Mesendoderm (in vitro differentiated cells): ENCODE results near the gene STPG4.
A peak's percentile ranks its signal among the peaks of the same experiment; 100 is the strongest.

Source experiments
- DNase-seq: peaks from one replicate; pipeline ENCODE4 v3.0.0; 2013
- H2AK5ac ChIP-seq: 2 replicates; pipeline ENCODE4 v1.6.1; 2013; ENCODE audit warnings: low read length, inconsistent platforms
- H2BK120ac ChIP-seq: 2 replicates; pipeline ENCODE4 v1.6.1; 2013; ENCODE audit warnings: low read depth, mild to moderate bottlenecking, low read length, moderate library complexity, mixed read lengths
- H2BK15ac ChIP-seq: replicated peaks from 2 replicates; pipeline ENCODE4 v1.6.1; 2013; ENCODE audit warnings: low read depth, mild to moderate bottlenecking, moderate library complexity
- H2BK5ac ChIP-seq: 2 replicates; pipeline ENCODE4 v1.6.1; 2013; ENCODE audit warnings: low read length, inconsistent platforms
- H3K18ac ChIP-seq: 2 replicates; pipeline ENCODE4 v1.6.1; 2013; ENCODE audit warnings: mild to moderate bottlenecking, low read length, mixed read lengths
- H3K23ac ChIP-seq: one replicate; pipeline ENCODE4 v1.6.1; 2013; ENCODE audit warnings: low read length
- H3K27ac ChIP-seq: 2 replicates; pipeline ENCODE4 v1.5.1; 2013; ENCODE audit warnings: low read depth, mild to moderate bottlenecking, inconsistent platforms, low read length, moderate library complexity
- H3K27me3 ChIP-seq: 2 replicates; pipeline ENCODE4 v1.6.1; 2013; ENCODE audit warnings: low read length, control low read depth, mild to moderate bottlenecking, inconsistent platforms; ENCODE audit not compliant: insufficient read depth, poor library complexity
- H3K36me3 ChIP-seq: 2 replicates; pipeline ENCODE4 v1.6.1; 2013; ENCODE audit warnings: low read length, inconsistent platforms; ENCODE audit not compliant: control insufficient read depth, insufficient read depth
- H3K4ac ChIP-seq: one replicate; pipeline ENCODE4 v1.6.1; 2013; ENCODE audit warnings: low read depth, mild to moderate bottlenecking, low read length, moderate library complexity
- H3K4me1 ChIP-seq: 2 replicates; pipeline ENCODE4 v1.6.1; 2013; ENCODE audit warnings: low read depth, low read length, inconsistent platforms; ENCODE audit not compliant: control insufficient read depth
- H3K4me2 ChIP-seq: 2 replicates; pipeline ENCODE4 v1.6.1; 2013; ENCODE audit warnings: low read length
- H3K4me3 ChIP-seq: 2 replicates; pipeline ENCODE4 v1.5.1; 2013; ENCODE audit warnings: mild to moderate bottlenecking, low read length
- H3K56ac ChIP-seq: one replicate; pipeline ENCODE4 v1.6.1; 2013; ENCODE audit warnings: low read length
- H3K79me1 ChIP-seq: 2 replicates; pipeline ENCODE4 v1.6.1; 2013; ENCODE audit warnings: low read length, inconsistent platforms
- H3K79me2 ChIP-seq: 2 replicates; pipeline ENCODE4 v1.6.1; 2013; ENCODE audit warnings: mild to moderate bottlenecking, low read length; ENCODE audit not compliant: control insufficient read depth, insufficient read depth
- H3K9ac ChIP-seq: 2 replicates; pipeline ENCODE4 v1.6.1; 2013; ENCODE audit warnings: low read length, inconsistent platforms
- H4K5ac ChIP-seq: one replicate; pipeline ENCODE4 v1.6.1; 2013; ENCODE audit warnings: low read length
- H4K8ac ChIP-seq: one replicate; pipeline ENCODE4 v1.6.1; 2013; ENCODE audit warnings: low read depth, mild to moderate bottlenecking, control low read depth, low read length, moderate library complexity
- WGBS: extraction: QIAGEN DNeasy Blood & Tissue Kit; methylation state at CpG from one replicate; pipeline ENCODE4 v1.1.7; 2013; ENCODE audit warnings: low lambda C conversion rate, missing lambda C conversion rate; ENCODE audit not compliant: insufficient coverage; ENCODE audit errors: extremely low coverage; 5-methylcytosine and 5-hydroxymethylcytosine counted together

Gene STPG4

DNA sequence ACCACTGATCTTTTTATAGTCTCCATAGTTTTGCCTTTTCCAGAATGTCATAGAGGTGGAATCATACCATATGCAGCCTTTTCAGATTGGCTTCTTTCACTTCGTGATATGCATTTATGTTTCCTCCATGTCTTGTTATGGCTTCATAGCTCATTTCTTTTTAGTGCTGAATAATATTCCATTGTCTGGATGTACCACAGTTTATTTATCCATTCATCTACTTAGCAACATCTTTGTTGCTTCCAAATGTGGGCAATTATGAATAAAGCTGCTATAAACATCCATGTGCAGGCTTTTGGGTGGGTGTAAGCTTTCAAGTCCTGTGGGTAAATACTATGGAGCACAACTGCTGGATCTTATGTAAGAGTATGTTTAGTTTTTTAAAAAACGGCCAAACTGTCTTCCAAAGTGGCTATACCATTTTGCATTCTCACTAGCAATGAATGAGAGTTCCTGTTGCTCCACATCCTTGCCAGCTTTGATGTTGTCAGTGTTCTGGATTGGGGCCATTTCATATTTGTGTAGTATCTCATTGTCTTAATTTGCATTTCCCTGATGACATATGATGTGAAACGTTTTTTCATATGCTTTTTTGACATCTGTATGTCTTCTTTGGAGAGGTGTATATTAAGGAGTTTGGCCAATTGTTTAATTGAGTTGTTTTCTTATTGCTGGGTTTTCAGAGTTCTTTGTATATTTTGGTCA, 20.6 kb downstream of the STPG4 start:
- Histone ChIP-seq H3K4me1 (no peaks in the 10 kb centered on the region), H3K18ac (no peak overlapping the region), H2BK5ac (no peak overlapping the region), H3K56ac (no peak overlapping the region), H3K4ac (no peak overlapping the region), H2BK15ac (no peak overlapping the region), H3K9ac (no peak overlapping the region), H4K5ac (no peak overlapping the region), H3K4me2 (no peak overlapping the region), H3K4me3 (no peak overlapping the region), H3K27ac (no peak overlapping the region), H3K23ac (no peak overlapping the region), H2BK120ac (no peak overlapping the region), H4K8ac (no peak overlapping the region), H3K79me2 (no peaks in the 10 kb centered on the region), H3K36me3 (no peaks in the 10 kb centered on the region), H3K79me1 (no peaks in the 10 kb centered on the region), H2AK5ac (no peak overlapping the region), H3K27me3 (no peaks in the 10 kb centered on the region)
- no CpG with 5 or more reads among the region's 3 CpGs for WGBS
- DNase-seq, result no peak

DNA sequence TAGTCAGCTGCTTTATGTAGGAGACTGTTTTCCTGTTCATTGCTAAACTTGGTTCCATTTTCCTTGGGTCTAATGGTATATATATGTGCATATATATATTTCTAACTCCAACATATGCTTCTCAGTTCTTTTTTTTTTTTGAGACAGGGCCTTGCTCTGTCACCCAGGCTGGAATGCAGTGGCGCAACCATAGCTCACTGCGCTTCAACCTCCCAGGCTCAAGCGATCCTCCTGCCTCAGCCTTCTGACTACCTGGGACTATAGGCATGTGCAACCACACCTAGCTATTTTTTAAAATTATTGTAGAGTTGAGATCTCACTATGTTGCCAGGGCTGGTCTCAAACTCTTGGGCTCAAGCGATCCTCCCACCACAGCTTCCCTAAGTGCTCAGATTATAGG, 22.1 kb downstream of the STPG4 start:
- no peak overlapping the region for H3K4me3 ChIP-seq
- H2AK5ac ChIP-seq, result no peak overlapping the region
- no CpG with 5 or more reads among the region's 4 CpGs for WGBS
- no peak overlapping the region for H3K23ac ChIP-seq
- H4K5ac ChIP-seq, result no peak overlapping the region
- H3K56ac ChIP-seq, result no peak overlapping the region
- no peak for DNase-seq
- no peaks in the 10 kb centered on the region for H3K4me1 ChIP-seq
- no peak overlapping the region for H2BK5ac ChIP-seq
- no peak overlapping the region for H3K27ac ChIP-seq
- no peaks in the 10 kb centered on the region for H3K36me3 ChIP-seq
- no peak overlapping the region for H3K4me2 ChIP-seq
- no peak overlapping the region for H2BK120ac ChIP-seq
- no peak overlapping the region for H2BK15ac ChIP-seq
- H3K79me1 ChIP-seq, result no peaks in the 10 kb centered on the region
- H3K18ac ChIP-seq, result no peak overlapping the region
- H3K9ac ChIP-seq, result no peak overlapping the region
- no peak overlapping the region for H4K8ac ChIP-seq
- no peaks in the 10 kb centered on the region for H3K27me3 ChIP-seq
- no peaks in the 10 kb centered on the region for H3K79me2 ChIP-seq
- H3K4ac ChIP-seq, result no peak overlapping the region

DNA sequence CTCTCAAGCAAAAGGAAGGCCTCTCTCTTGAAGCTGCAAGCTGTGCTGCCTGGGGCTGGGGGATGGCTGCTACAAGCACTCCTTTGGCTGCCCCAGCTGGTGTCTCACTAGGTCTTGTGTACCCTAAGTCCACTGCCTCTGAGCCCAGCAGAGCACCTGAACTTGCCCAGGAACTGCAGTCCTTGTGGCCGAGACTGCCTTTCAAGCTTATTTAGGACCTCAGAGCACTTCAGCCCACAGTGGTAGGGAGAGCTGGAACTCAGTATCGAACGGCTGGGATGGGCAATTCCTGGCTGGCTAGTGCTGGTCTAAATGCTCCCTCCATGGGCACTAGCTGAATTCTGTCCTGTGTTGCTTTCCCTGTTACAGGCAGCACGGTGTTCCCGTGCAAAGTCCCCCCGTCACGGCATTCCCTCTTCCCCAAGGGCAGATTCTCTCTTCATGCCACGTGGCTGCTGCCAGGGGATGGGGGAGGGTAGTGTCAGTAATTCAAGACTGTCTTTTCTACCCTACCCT, 25.9 kb downstream of the STPG4 start:
- DNase-seq, result no peak
- H3K27ac ChIP-seq, result no peak overlapping the region
- WGBS, result no CpG with 5 or more reads among the region's 8 CpGs

DNA sequence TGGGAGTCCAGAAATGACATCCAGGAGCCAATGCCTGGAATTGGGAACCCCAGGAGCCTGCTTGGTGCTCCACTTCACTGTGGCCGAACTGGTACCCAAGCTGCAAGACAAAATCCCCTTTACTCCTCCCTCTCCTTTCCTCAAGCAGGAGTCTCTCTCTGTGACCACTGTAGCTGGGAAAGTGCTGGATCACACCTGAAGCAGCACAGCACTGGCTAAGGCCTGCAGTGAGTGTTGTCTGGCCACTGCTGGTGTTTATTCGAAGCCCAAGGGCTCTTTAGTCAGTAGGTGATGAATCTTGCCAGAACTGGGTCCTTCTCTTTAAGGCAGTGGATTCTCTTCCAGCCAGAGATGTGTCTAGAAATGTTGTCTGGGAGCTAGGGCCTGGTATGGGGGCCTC, 26.4 kb downstream of the STPG4 start:
- Histone ChIP-seq H3K4me3 (no peak overlapping the region), H3K4ac (no peak overlapping the region), H4K5ac (no peak overlapping the region), H3K9ac (no peak overlapping the region), H3K4me1 (no peaks in the 10 kb centered on the region), H3K4me2 (no peak overlapping the region), H2AK5ac (no peak overlapping the region), H2BK15ac (no peak overlapping the region), H3K27me3 (no peaks in the 10 kb centered on the region), H3K36me3 (no peaks in the 10 kb centered on the region), H3K79me1 (no peaks in the 10 kb centered on the region), H3K18ac (no peak overlapping the region), H2BK5ac (no peak overlapping the region), H3K23ac (no peak overlapping the region), H4K8ac (no peak overlapping the region), H2BK120ac (no peak overlapping the region), H3K27ac (no peak overlapping the region), H3K79me2 (no peaks in the 10 kb centered on the region), H3K56ac (no peak overlapping the region)
- no peak for DNase-seq
- WGBS, result no CpG with 5 or more reads among the region's 2 CpGs

More for the DNA sequence above, 25.9 kb downstream of the STPG4 start:
- H3K9ac ChIP-seq, result no peak overlapping the region
- no peak overlapping the region for H3K23ac ChIP-seq
- H2BK15ac ChIP-seq, result no peak overlapping the region
- no peaks in the 10 kb centered on the region for H3K36me3 ChIP-seq
- no peak overlapping the region for H2BK5ac ChIP-seq
- no peak overlapping the region for H3K56ac ChIP-seq
- no peak overlapping the region for H3K18ac ChIP-seq
- no peak overlapping the region for H2BK120ac ChIP-seq
- no peaks in the 10 kb centered on the region for H3K4me1 ChIP-seq
- H3K79me1 ChIP-seq, result no peaks in the 10 kb centered on the region
- no peak overlapping the region for H2AK5ac ChIP-seq
- no peak overlapping the region for H4K8ac ChIP-seq
- H4K5ac ChIP-seq, result no peak overlapping the region
- H3K4me2 ChIP-seq, result no peak overlapping the region
- H3K4ac ChIP-seq, result no peak overlapping the region
- no peaks in the 10 kb centered on the region for H3K27me3 ChIP-seq
- H3K4me3 ChIP-seq, result no peak overlapping the region
- H3K79me2 ChIP-seq, result no peaks in the 10 kb centered on the region

DNA sequence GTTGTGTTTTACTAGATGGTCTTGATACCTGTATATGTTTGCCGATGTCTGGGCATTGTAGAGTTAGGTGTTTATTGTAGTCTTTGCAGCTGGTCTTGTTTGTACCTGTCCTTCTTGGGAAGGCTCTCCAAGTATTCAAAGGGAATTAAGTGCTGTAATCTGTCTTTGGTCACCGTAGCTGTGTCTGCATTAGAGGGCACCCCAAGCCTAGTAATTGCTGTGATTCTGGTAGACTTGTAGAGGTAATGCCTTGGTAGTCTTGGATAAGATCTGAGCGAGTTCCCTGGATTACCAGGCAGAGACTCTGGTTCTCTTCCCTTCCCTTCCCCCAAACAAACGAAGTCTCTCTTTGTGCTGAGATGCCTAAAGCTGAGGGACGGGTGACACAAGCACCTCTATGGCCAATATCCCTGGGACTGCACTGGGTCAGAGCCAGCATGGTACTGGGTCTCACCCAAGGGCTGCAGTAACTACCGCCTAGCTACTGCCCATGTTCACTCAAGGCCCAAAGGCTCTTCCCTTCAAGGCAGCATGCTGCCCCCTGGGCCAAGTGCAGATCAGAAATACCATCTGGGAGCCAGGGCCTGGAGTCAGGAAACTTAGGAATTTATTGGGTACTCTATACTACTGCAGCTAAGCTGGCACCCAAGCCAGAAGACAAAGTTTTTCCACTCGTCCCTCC, 27.1 kb downstream of the STPG4 start:
- no peak overlapping the region for H4K5ac ChIP-seq
- no peak overlapping the region for H3K56ac ChIP-seq
- no peak overlapping the region for H3K4ac ChIP-seq
- no peak overlapping the region for H2BK5ac ChIP-seq
- H3K4me1 ChIP-seq, result no peaks in the 10 kb centered on the region
- no peaks in the 10 kb centered on the region for H3K79me1 ChIP-seq
- no peak overlapping the region for H2BK15ac ChIP-seq
- no peak overlapping the region for H4K8ac ChIP-seq
- H3K4me2 ChIP-seq, result no peak overlapping the region
- WGBS, result no CpG with 5 or more reads among the region's 7 CpGs
- no peak overlapping the region for H3K4me3 ChIP-seq
- no peaks in the 10 kb centered on the region for H3K27me3 ChIP-seq
- H3K23ac ChIP-seq, result no peak overlapping the region
- DNase-seq, result peak; percentile 49
- no peak overlapping the region for H3K18ac ChIP-seq
- no peak overlapping the region for H3K9ac ChIP-seq
- H2AK5ac ChIP-seq, result no peak overlapping the region
- no peak overlapping the region for H2BK120ac ChIP-seq
- no peak overlapping the region for H3K27ac ChIP-seq
- H3K79me2 ChIP-seq, result no peaks in the 10 kb centered on the region
- no peaks in the 10 kb centered on the region for H3K36me3 ChIP-seq
